HG03066 (cell line): Measurements from ENCODE around the gene SPATA3.

Source experiments
- ATAC-seq: cut with Tn5 transposase; IDR thresholded peaks from one replicate; pipeline ENCODE4 v1.9.1; 2021; ENCODE audit warnings: low read depth; ENCODE audit not compliant: unreplicated experiment

SPATA3 gene

GRCh38 chr2:230995821-230996220 is at the start of gene SPATA3:
TSS of gene SPATA3 (plus strand) at chr2:230996121. CDS start at chr2:230996234, 113 bp downstream.
- no peak for ATAC-seq

- no peak for ATAC-seq
Observed at GRCh38 chr2:230946429-230947234, 49.3 kb upstream of the SPATA3 start.

GRCh38 chr2:230947235-230947576 is 48.7 kb upstream of the SPATA3 start:
- no peak for ATAC-seq

- ATAC-seq: peak; percentile 40
Observed at GRCh38 chr2:230947908-230948365, 48.0 kb upstream of the SPATA3 start.

- peak; percentile 51 for ATAC-seq
Observed at GRCh38 chr2:230949966-230950873, 45.7 kb upstream of the SPATA3 start.

- no peak for ATAC-seq
Observed at GRCh38 chr2:230950874-230951339, 45.0 kb upstream of the SPATA3 start.

- ATAC-seq: no peak
Observed at GRCh38 chr2:230951396-230951795, 44.5 kb upstream of the SPATA3 start.

- ATAC-seq: no peak
Observed at GRCh38 chr2:230952226-230952956, 43.5 kb upstream of the SPATA3 start.

- no peak for ATAC-seq
Observed at GRCh38 chr2:230953845-230954244, 42.1 kb upstream of the SPATA3 start.

GRCh38 chr2:230954746-230955145 is 41.2 kb upstream of the SPATA3 start:
- ATAC-seq: no peak

- no peak for ATAC-seq
Observed at GRCh38 chr2:230955163-230955737, 40.7 kb upstream of the SPATA3 start.

- peak; percentile 84 for ATAC-seq
Observed at GRCh38 chr2:230956827-230957755, 38.8 kb upstream of the SPATA3 start.

GRCh38 chr2:230957756-230958391 is 38.0 kb upstream of the SPATA3 start:
- ATAC-seq: no peak

- ATAC-seq: no peak
Observed at GRCh38 chr2:230958820-230959756, 36.8 kb upstream of the SPATA3 start.

- ATAC-seq: no peak
Observed at GRCh38 chr2:230960026-230960425, 35.9 kb upstream of the SPATA3 start.

GRCh38 chr2:230961091-230961491 is 34.8 kb upstream of the SPATA3 start:
- ATAC-seq: no peak

- ATAC-seq: no peak
Observed at GRCh38 chr2:230964136-230964730, 31.7 kb upstream of the SPATA3 start.
